Stimulated activated CD4-positive, alpha-beta T cell treated with anti-CD3 and anti-CD28 coated beads, Interleukin-15, amount 100 ng/mL, for 1 hour (primary cell): ENCODE measurements around the gene ISYNA1.
A peak's percentile ranks its signal among the peaks of the same experiment; 100 is the strongest.
"Not testable (repeated sequence)": the region's sequence is repeated elsewhere in the genome, so short reads cannot be mapped to it uniquely, and the experiment has no call there.

Experiments
- DNase-seq, 2 donors: peaks; one replicate each; pipeline ENCODE4 v3.0.0-alpha.2; 2020; ENCODE audit warnings: low read depth in 1 of 2, low spot score in 1 of 2

Gene ISYNA1

GRCh38 chr19:18421371-18421959 is 16.5 kb downstream of the ISYNA1 start:
- DNase-seq = no peak

GRCh38 chr19:18420930-18421329 is 17.0 kb downstream of the ISYNA1 start:
- DNase-seq = no peak

- DNase-seq = no peak
These were observed 18.1 kb downstream of the ISYNA1 start for GRCh38 chr19:18419699-18420460.

GRCh38 chr19:18419195-18419698 is 18.7 kb downstream of the ISYNA1 start, which contains the start of gene SSBP4:
Gene SSBP4, plus strand, starts transcription at chr19:18419398. Its CDS starts 251 bp downstream, at chr19:18419649.
- DNase-seq = peak; percentile 51 to 63

GRCh38 chr19:18418483-18419194 is 19.3 kb downstream of the ISYNA1 start:
- DNase-seq = no peak

- no peak for DNase-seq
These were observed 19.9 kb downstream of the ISYNA1 start for GRCh38 chr19:18418029-18418482.

GRCh38 chr19:18417250-18418028 is 20.5 kb downstream of the ISYNA1 start:
- DNase-seq = no peak

- DNase-seq = no peak
These were observed 21.1 kb downstream of the ISYNA1 start for GRCh38 chr19:18416778-18417249.

GRCh38 chr19:18415178-18415867 is 22.6 kb downstream of the ISYNA1 start:
- DNase-seq = no peak

- no peak for DNase-seq
These were observed 23.3 kb downstream of the ISYNA1 start for GRCh38 chr19:18414504-18415177.

GRCh38 chr19:18412610-18413239 is 25.2 kb downstream of the ISYNA1 start:
- DNase-seq = no peak

GRCh38 chr19:18408053-18408476 is 29.9 kb downstream of the ISYNA1 start:
- DNase-seq = no peak

- no peak for DNase-seq
These were observed 31.2 kb downstream of the ISYNA1 start for GRCh38 chr19:18406749-18407148.

- not testable (repeated sequence) for DNase-seq
These were observed 32.2 kb downstream of the ISYNA1 start for GRCh38 chr19:18405754-18406153.

GRCh38 chr19:18402455-18403248 is 35.3 kb downstream of the ISYNA1 start:
- not testable (repeated sequence) for DNase-seq

- DNase-seq = no peak
These were observed 36.3 kb downstream of the ISYNA1 start for GRCh38 chr19:18401580-18402112.

GRCh38 chr19:18399008-18399407 is 38.9 kb downstream of the ISYNA1 start:
- no peak for DNase-seq
